HL-60/S4 treated with phorbol 12-myristate 13-acetate at 8.2 ng/mL for 4 days and 3 days (cell line): ENCODE data around the gene ZXDA.

Experiments
- in situ Hi-C: fragments of 300-500 bp; cut with MboI; formaldehyde crosslinking; loops from 2 replicates; pipeline ENCODE4 v1.15.0; 2022; ENCODE audit warnings: low sequenced_read_pairs

Gene ZXDA

GRCh38 chrX:57899064-57899463 lies 11.2 kb downstream of the ZXDA start:
- in situ Hi-C loops = no loop called here

GRCh38 chrX:57871463-57871862 lies 38.8 kb downstream of the ZXDA start:
- in situ Hi-C loops = no loop called here
